ENCODE data around the gene KRR1.

DNA sequence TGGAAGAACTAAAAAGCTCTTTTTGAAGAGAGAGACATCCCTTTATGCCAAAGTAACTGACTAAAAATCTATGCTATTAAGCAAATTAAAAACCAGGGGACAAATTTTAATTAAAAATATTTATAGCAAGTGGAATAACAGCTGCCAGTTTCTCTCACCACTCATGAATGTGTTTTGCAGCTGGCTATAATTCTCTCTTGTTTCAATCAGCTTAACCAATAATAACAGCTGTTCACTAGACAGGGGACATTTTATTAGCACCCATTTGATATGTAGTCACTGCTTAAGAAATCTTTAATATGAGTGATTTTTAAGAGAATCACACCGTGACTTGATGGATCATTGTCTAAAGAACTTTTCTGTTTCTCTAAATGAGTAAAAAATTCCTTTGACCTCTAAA is 34.2 kb upstream of the KRR1 start:
- no peak for TF ChIP-seq EZH2 (IDR thresholded peaks at IDR 0.05)
- no peak for TF ChIP-seq POLR2A (IDR thresholded peaks at IDR 0.05; ENCODE audit: borderline replicate concordance, extremely low read depth, insufficient read depth, insufficient read length)
- TF ChIP-seq, protein P1, sequence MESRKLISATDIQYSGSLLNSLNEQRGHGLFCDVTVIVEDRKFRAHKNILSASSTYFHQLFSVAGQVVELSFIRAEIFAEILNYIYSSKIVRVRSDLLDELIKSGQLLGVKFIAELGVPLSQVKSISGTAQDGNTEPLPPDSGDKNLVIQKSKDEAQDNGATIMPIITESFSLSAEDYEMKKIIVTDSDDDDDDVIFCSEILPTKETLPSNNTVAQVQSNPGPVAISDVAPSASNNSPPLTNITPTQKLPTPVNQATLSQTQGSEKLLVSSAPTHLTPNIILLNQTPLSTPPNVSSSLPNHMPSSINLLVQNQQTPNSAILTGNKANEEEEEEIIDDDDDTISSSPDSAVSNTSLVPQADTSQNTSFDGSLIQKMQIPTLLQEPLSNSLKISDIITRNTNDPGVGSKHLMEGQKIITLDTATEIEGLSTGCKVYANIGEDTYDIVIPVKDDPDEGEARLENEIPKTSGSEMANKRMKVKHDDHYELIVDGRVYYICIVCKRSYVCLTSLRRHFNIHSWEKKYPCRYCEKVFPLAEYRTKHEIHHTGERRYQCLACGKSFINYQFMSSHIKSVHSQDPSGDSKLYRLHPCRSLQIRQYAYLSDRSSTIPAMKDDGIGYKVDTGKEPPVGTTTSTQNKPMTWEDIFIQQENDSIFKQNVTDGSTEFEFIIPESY (IDR thresholded peaks at IDR 0.05; ENCODE audit: extremely low read depth, insufficient replicate concordance, low read length) = no peak
- TF ChIP-seq, protein P2, sequence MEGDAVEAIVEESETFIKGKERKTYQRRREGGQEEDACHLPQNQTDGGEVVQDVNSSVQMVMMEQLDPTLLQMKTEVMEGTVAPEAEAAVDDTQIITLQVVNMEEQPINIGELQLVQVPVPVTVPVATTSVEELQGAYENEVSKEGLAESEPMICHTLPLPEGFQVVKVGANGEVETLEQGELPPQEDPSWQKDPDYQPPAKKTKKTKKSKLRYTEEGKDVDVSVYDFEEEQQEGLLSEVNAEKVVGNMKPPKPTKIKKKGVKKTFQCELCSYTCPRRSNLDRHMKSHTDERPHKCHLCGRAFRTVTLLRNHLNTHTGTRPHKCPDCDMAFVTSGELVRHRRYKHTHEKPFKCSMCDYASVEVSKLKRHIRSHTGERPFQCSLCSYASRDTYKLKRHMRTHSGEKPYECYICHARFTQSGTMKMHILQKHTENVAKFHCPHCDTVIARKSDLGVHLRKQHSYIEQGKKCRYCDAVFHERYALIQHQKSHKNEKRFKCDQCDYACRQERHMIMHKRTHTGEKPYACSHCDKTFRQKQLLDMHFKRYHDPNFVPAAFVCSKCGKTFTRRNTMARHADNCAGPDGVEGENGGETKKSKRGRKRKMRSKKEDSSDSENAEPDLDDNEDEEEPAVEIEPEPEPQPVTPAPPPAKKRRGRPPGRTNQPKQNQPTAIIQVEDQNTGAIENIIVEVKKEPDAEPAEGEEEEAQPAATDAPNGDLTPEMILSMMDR (IDR thresholded peaks at IDR 0.05 in 2 of 3, conservative IDR thresholded peaks at IDR 0.05 in 1 of 3; ENCODE audit: borderline replicate concordance in 1 of 3, insufficient read depth in 1 of 3, low read depth in 2 of 3, low read length in 2 of 3) = no peak
- no peak for TF ChIP-seq POLR2AphosphoS5 (IDR thresholded peaks at IDR 0.05; ENCODE audit: low read depth, low read length)
- no peak for TF ChIP-seq ZFX (IDR thresholded peaks at IDR 0.05)
- TF ChIP-seq, protein P3, sequence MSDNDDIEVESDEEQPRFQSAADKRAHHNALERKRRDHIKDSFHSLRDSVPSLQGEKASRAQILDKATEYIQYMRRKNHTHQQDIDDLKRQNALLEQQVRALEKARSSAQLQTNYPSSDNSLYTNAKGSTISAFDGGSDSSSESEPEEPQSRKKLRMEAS (IDR thresholded peaks at IDR 0.05) = no peak
- no peak for TF ChIP-seq RAD21 (IDR thresholded peaks at IDR 0.05; ENCODE audit: low read depth)
- TF ChIP-seq CEBPB (IDR thresholded peaks at IDR 0.05; ENCODE audit: low read depth) = no peak
- no peak for TF ChIP-seq SIN3A (IDR thresholded peaks at IDR 0.05; ENCODE audit: low read depth)

All from HCT116 (cell line).